ENCODE measurements around the gene SH2D1A.
A peak's percentile ranks its signal among the peaks of the same experiment; 100 is the strongest.

SH2D1A gene

DNA sequence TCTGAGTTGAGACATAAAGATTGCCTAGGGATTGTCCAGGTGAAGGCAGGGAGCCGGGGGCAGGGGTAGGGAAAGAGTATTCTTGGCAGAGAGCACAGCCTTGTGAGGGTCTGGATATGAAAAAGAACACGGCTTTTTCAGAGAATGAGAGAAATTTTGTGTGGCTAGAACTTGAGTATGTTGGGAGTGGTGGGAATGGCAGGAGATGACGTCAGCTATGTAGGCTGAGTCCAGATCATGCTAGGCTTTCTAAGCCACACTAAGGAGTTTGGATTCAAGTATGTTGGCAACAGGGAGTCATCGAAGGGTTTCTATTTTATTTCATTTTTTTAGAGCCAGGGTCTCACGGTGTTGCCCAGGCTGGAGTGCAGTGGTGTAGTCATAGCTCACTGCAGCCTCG is 40.0 kb downstream of the SH2D1A start:
- H3K9ac ChIP-seq (ENCODE audit: low read length) = no peak overlapping the region
- no peak overlapping the region for H2BK15ac ChIP-seq (ENCODE audit: low read depth, poor library complexity, severe bottlenecking)
- H3K4ac ChIP-seq (ENCODE audit: low read depth in 1 of 2, low read length in 2 of 2) = no peak overlapping the region
- no peak overlapping the region for H3K4me3 ChIP-seq (ENCODE audit: insufficient read depth in 1 of 2, low read depth in 1 of 2, low read length in 2 of 2)
- H3K4me2 ChIP-seq (ENCODE audit: low read length, poor library complexity, severe bottlenecking) = no peak overlapping the region
- H3K9me3 ChIP-seq (ENCODE audit: control insufficient read depth, low read length) = no peaks in the 10 kb centered on the region
- no peak overlapping the region for H2BK120ac ChIP-seq (ENCODE audit: low read depth, low read length)
- no peak overlapping the region for H3K18ac ChIP-seq (ENCODE audit: low read depth in 1 of 2, low read length in 2 of 2)
- H2AFZ ChIP-seq (ENCODE audit: low read depth, low read length) = no peak overlapping the region
- H3K23ac ChIP-seq (ENCODE audit: low read length in 2 of 2) = no peak overlapping the region
- no peak overlapping the region for H2BK5ac ChIP-seq (ENCODE audit: low read depth, low read length, poor library complexity, severe bottlenecking)
- no peaks in the 10 kb centered on the region for H3K4me1 ChIP-seq (ENCODE audit: control insufficient read depth, insufficient read depth, low read depth, low read length)
- H4K8ac ChIP-seq (ENCODE audit: low read length) = no peak overlapping the region
- DNase-seq = no peak
- H3K27me3 ChIP-seq (ENCODE audit: control insufficient read depth in 1 of 2, insufficient read depth in 1 of 2, low read length in 2 of 2) = peaks cover 0 to 17% of the 10 kb centered on the region in 2 experiments
- H3K79me1 ChIP-seq (replicated peaks; ENCODE audit: low read length, poor library complexity, severe bottlenecking) = no peaks in the 10 kb centered on the region
- no peak overlapping the region for H2AK5ac ChIP-seq (ENCODE audit: low read length, severe bottlenecking)
- no peaks in the 10 kb centered on the region for H3K36me3 ChIP-seq (ENCODE audit: control insufficient read depth in 1 of 2, insufficient read depth in 2 of 2, low read depth in 1 of 2, low read length in 2 of 2)
- H3K14ac ChIP-seq (ENCODE audit: low read length in 2 of 2) = no peak overlapping the region
- no peak overlapping the region for H4K91ac ChIP-seq (ENCODE audit: low read length)
- 58% methylated on average over 6 of the region's 6 CpGs for WGBS
- no peak overlapping the region for H2BK12ac ChIP-seq (ENCODE audit: low read length in 2 of 2)
- no peak overlapping the region for H3K27ac ChIP-seq (ENCODE audit: low read length, poor library complexity, severe bottlenecking)

- Histone ChIP-seq H2AFZ (ENCODE audit: low read depth, low read length) (no peak overlapping the region), H3K14ac (ENCODE audit: low read length in 2 of 2) (no peak overlapping the region), H4K8ac (ENCODE audit: low read length) (no peak overlapping the region), H3K79me1 (replicated peaks; ENCODE audit: low read length, poor library complexity, severe bottlenecking) (no peaks in the 10 kb centered on the region), H3K23ac (ENCODE audit: low read length in 2 of 2) (no peak overlapping the region), H3K27me3 (ENCODE audit: control insufficient read depth in 1 of 2, insufficient read depth in 1 of 2, low read length in 2 of 2) (peaks cover 0 to 19% of the 10 kb centered on the region in 2 experiments), H3K9ac (ENCODE audit: low read length) (no peak overlapping the region), H3K18ac (ENCODE audit: low read depth in 1 of 2, low read length in 2 of 2) (no peak overlapping the region), H2BK120ac (ENCODE audit: low read depth, low read length) (no peak overlapping the region), H3K4me2 (ENCODE audit: low read length, poor library complexity, severe bottlenecking) (no peak overlapping the region), H2BK12ac (ENCODE audit: low read length in 2 of 2) (no peak overlapping the region), H3K9me3 (ENCODE audit: control insufficient read depth, low read length) (no peaks in the 10 kb centered on the region), H3K4me1 (ENCODE audit: control insufficient read depth, insufficient read depth, low read depth, low read length) (no peaks in the 10 kb centered on the region), H3K36me3 (ENCODE audit: control insufficient read depth in 1 of 2, insufficient read depth in 2 of 2, low read depth in 1 of 2, low read length in 2 of 2) (no peaks in the 10 kb centered on the region), H2BK5ac (ENCODE audit: low read depth, low read length, poor library complexity, severe bottlenecking) (no peak overlapping the region), H4K91ac (ENCODE audit: low read length) (no peak overlapping the region), H3K4me3 (ENCODE audit: insufficient read depth in 1 of 2, low read depth in 1 of 2, low read length in 2 of 2) (no peak overlapping the region), H3K27ac (ENCODE audit: low read length, poor library complexity, severe bottlenecking) (no peak overlapping the region), H2BK15ac (ENCODE audit: low read depth, poor library complexity, severe bottlenecking) (no peak overlapping the region), H3K4ac (ENCODE audit: low read depth in 1 of 2, low read length in 2 of 2) (no peak overlapping the region), H2AK5ac (ENCODE audit: low read length, severe bottlenecking) (no peak overlapping the region)
- WGBS = no CpG with 5 or more reads among the region's 2 CpGs
- DNase-seq = peak; percentile 32
Observed at GRCh38 chrX:124388562-124388961, 42.2 kb downstream of the SH2D1A start.

GRCh38 chrX:124392794-124393193 is 46.4 kb downstream of the SH2D1A start:
- Histone ChIP-seq H4K8ac (ENCODE audit: low read length) (no peak overlapping the region), H2BK15ac (ENCODE audit: low read depth, poor library complexity, severe bottlenecking) (no peak overlapping the region), H4K91ac (ENCODE audit: low read length) (no peak overlapping the region), H3K9me3 (ENCODE audit: control insufficient read depth, low read length) (no peaks in the 10 kb centered on the region), H3K23ac (ENCODE audit: low read length in 2 of 2) (no peak overlapping the region), H3K18ac (ENCODE audit: low read depth in 1 of 2, low read length in 2 of 2) (no peak overlapping the region), H2BK12ac (ENCODE audit: low read length in 2 of 2) (no peak overlapping the region), H3K14ac (ENCODE audit: low read length in 2 of 2) (no peak overlapping the region), H3K27me3 (ENCODE audit: control insufficient read depth in 1 of 2, insufficient read depth in 1 of 2, low read length in 2 of 2) (peaks cover 0 to 12% of the 10 kb centered on the region in 2 experiments), H3K9ac (ENCODE audit: low read length) (no peak overlapping the region), H3K36me3 (ENCODE audit: control insufficient read depth in 1 of 2, insufficient read depth in 2 of 2, low read depth in 1 of 2, low read length in 2 of 2) (no peaks in the 10 kb centered on the region), H2BK120ac (ENCODE audit: low read depth, low read length) (no peak overlapping the region), H3K79me1 (replicated peaks; ENCODE audit: low read length, poor library complexity, severe bottlenecking) (no peaks in the 10 kb centered on the region), H3K4me3 (ENCODE audit: insufficient read depth in 1 of 2, low read depth in 1 of 2, low read length in 2 of 2) (no peak overlapping the region), H3K4me1 (ENCODE audit: control insufficient read depth, insufficient read depth, low read depth, low read length) (no peaks in the 10 kb centered on the region), H2AK5ac (ENCODE audit: low read length, severe bottlenecking) (no peak overlapping the region), H3K27ac (ENCODE audit: low read length, poor library complexity, severe bottlenecking) (no peak overlapping the region), H3K4me2 (ENCODE audit: low read length, poor library complexity, severe bottlenecking) (no peak overlapping the region), H3K4ac (ENCODE audit: low read depth in 1 of 2, low read length in 2 of 2) (no peak overlapping the region), H2BK5ac (ENCODE audit: low read depth, low read length, poor library complexity, severe bottlenecking) (no peak overlapping the region), H2AFZ (ENCODE audit: low read depth, low read length) (no peak overlapping the region)
- no peak for DNase-seq
- WGBS = 100% methylated on average over 1 of the region's 3 CpGs

- Histone ChIP-seq H3K4me2 (ENCODE audit: low read length, poor library complexity, severe bottlenecking) (no peak overlapping the region), H2AFZ (ENCODE audit: low read depth, low read length) (no peak overlapping the region)
Observed at GRCh38 chrX:124393238-124393637, 46.9 kb downstream of the SH2D1A start.

More at GRCh38 chrX:124393238-124393637, 46.9 kb downstream of the SH2D1A start:
- 33% methylated on average over 1 of the region's 1 CpG for WGBS
- Histone ChIP-seq H3K9ac (ENCODE audit: low read length) (no peak overlapping the region), H2BK5ac (ENCODE audit: low read depth, low read length, poor library complexity, severe bottlenecking) (no peak overlapping the region), H2BK12ac (ENCODE audit: low read length in 2 of 2) (no peak overlapping the region), H3K9me3 (ENCODE audit: control insufficient read depth, low read length) (no peaks in the 10 kb centered on the region), H3K79me1 (replicated peaks; ENCODE audit: low read length, poor library complexity, severe bottlenecking) (no peaks in the 10 kb centered on the region), H4K8ac (ENCODE audit: low read length) (no peak overlapping the region), H4K91ac (ENCODE audit: low read length) (no peak overlapping the region), H2BK120ac (ENCODE audit: low read depth, low read length) (no peak overlapping the region), H2BK15ac (ENCODE audit: low read depth, poor library complexity, severe bottlenecking) (no peak overlapping the region), H3K4ac (ENCODE audit: low read depth in 1 of 2, low read length in 2 of 2) (no peak overlapping the region), H3K4me3 (ENCODE audit: insufficient read depth in 1 of 2, low read depth in 1 of 2, low read length in 2 of 2) (no peak overlapping the region), H3K36me3 (ENCODE audit: control insufficient read depth in 1 of 2, insufficient read depth in 2 of 2, low read depth in 1 of 2, low read length in 2 of 2) (no peaks in the 10 kb centered on the region), H3K14ac (ENCODE audit: low read length in 2 of 2) (no peak overlapping the region), H3K4me1 (ENCODE audit: control insufficient read depth, insufficient read depth, low read depth, low read length) (no peaks in the 10 kb centered on the region), H3K23ac (ENCODE audit: low read length in 2 of 2) (no peak overlapping the region), H3K18ac (ENCODE audit: low read depth in 1 of 2, low read length in 2 of 2) (no peak overlapping the region), H3K27me3 (ENCODE audit: control insufficient read depth in 1 of 2, insufficient read depth in 1 of 2, low read length in 2 of 2) (peaks cover 0 to 12% of the 10 kb centered on the region in 2 experiments), H2AK5ac (ENCODE audit: low read length, severe bottlenecking) (no peak overlapping the region), H3K27ac (ENCODE audit: low read length, poor library complexity, severe bottlenecking) (no peak overlapping the region)
- DNase-seq = no peak
